ENCODE results near the gene UBXN1. TPM values are rescaled to one million over a fixed set of nuclear protein-coding genes. Genes with fewer than 3 reads are reported as not detected.
A peak's percentile ranks its signal among the peaks of the same experiment; 100 is the strongest.

Gene UBXN1
- total and polyA plus RNA-seq, 10 of the 15 experiments (the other 5 are each of a cell fraction or from before 2014, with no cell fraction given), result 7.0 to 173 (median 106) TPM

DNA sequence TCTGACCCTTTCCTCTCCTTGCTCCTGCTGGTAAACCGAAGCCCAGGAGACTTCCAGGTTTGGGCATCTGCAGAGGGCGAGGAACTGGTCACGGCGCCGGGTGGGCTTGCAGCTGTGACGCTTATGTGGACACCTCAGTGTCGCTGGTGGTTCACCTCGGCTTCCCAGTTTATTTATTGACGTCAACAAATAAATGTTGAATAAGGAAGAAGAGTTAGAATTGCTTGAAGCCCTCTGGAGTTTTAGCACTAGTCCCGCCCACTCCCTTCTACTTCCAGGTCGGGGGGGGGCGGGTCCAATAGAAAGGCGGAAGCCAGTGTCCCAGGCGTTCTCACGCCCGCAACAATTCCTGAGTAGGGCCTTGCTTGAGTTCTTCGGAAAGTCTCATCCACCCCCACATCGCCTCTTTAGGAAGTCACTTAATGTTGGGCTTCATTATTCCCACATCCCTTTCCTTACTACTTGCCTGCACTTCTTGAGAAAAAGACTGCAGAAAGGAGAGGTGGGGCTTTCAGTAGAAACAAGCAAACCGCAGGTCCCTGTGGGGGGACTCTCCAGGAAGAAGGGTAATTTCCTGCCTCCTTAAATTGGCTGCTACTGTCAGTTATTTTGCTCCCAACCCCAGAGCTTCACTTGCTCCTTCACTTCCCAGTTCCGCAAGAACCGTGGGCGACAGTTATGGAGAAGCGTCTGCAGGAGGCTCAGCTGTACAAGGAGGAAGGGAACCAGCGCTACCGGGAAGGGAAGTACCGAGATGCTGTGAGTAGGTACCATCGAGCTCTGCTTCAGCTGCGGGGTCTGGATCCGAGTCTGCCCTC, 49.5 kb upstream of the UBXN1 start, which contains the start of gene TTC9C:
TTC9C (plus strand) TSS at position 316 of the 818 bp plus-strand sequence; CDS start at position 679, 363 bp downstream.
- ChIA-PET CTCF (interaction anchor here (0.6 to 5.4 kb wide), 14 partner anchors 16 to 304 kb away, joined by 3 to 34 read pairs (median 5); partner anchors contain the start of genes TAF6L, TMEM179B and ZBTB3), POLR2A (interaction anchor here (1.0 to 6.8 kb wide), 27 partner anchors 8 to 1479 kb away, joined by 3 to 79 read pairs (median 8); partner anchors contain the start of genes BSCL2, C11orf98, CSKMT and EEF1G), SMC1A (ENCODE audit: uncharacterized antibody, unreplicated experiment) (interaction anchor here (0.9 to 4.8 kb wide), 14 partner anchors 14 to 388 kb away, joined by 3 to 27 read pairs (median 4); partner anchors contain the start of genes BSCL2, GANAB, GNG3 and INTS5), RAD21 (ENCODE audit: unreplicated experiment) (interaction anchor here (0.7 to 5.2 kb wide), 18 partner anchors 21 to 481 kb away, joined by 3 to 44 read pairs (median 5); partner anchors contain the start of genes C11orf98, CSKMT, LBHD1 and POLR2G)
- BruUV-seq (replicated peaks), result TSS peak; percentile 92
- Histone ChIP-seq H3K9ac (ENCODE audit: control insufficient read depth, insufficient read depth, low read length) (peak within 1 kb of the TSS; percentile 91), H4K20me1 (ENCODE audit: control insufficient read depth, insufficient read depth) (peaks cover 11% of the 10 kb centered on the region; the same call in 1 of the 2 replicates), H3K9me3 (replicated peaks; ENCODE audit: control insufficient read depth, insufficient read depth, low read length) (no peaks in the 10 kb centered on the region; the same call in 2 of the 3 replicates), H3K4me2 (ENCODE audit: control insufficient read depth, insufficient read depth) (peak within 1 kb of the TSS; percentile 75), H3K36me3 (ENCODE audit: control insufficient read depth in 2 of 2, insufficient read depth in 2 of 2, low read length in 1 of 2) (peaks cover 1 to 20% of the 10 kb centered on the region in 2 experiments; a peak in 3 of 4 replicates), H3K4me1 (ENCODE audit: control insufficient read depth, insufficient read depth, low read length) (no peaks in the 10 kb centered on the region; the same call in 1 of the 2 replicates), H2AFZ (ENCODE audit: control insufficient read depth, low read depth, low read length) (peak within 1 kb of the TSS; percentile 96), H3K27ac (ENCODE audit: control insufficient read depth, insufficient read depth) (peak within 1 kb of the TSS; percentile 94), H3K27me3 (replicated peaks in 1 of 2; ENCODE audit: control insufficient read depth in 2 of 2, insufficient read depth in 2 of 2, low read length in 1 of 2) (no peaks in the 10 kb centered on the region), H3K4me3 (peak within 1 kb of the TSS; percentile 100), H3K79me2 (ENCODE audit: control insufficient read depth, insufficient read depth, low read length) (peaks cover 74% of the 10 kb centered on the region)
- in situ Hi-C loops (cut with MboI), result no loop called here
- FAIRE-seq (peak; percentile 61), ATAC-seq (peak; percentile 56), DNase-seq (ENCODE audit: low read depth, low spot score) (peak; percentile 56)
- intact Hi-C loops (cut with micrococcal nuclease; ENCODE audit: unreplicated experiment), result loop anchor here (1.0 to 5.0 kb wide), 3 partner anchors 44 to 126 kb away; partner anchors contain the start of genes MTA2 and TAF6L
- WGBS (ENCODE audit: insufficient coverage, insufficient replicate concordance, low lambda C conversion rate, missing lambda C conversion rate), result 1% methylated on average over 29 of the region's 29 CpGs
- 0 out of 2 replicates have a peak, but pooled peaks have one; percentile 30 for TF ChIP-seq STAT1 (conservative IDR thresholded peaks at IDR 0.05)
- TF ChIP-seq GABPA (IDR thresholded peaks at IDR 0.05; ENCODE audit: low read depth), result peak; percentile 96
- TF ChIP-seq PML (IDR thresholded peaks at IDR 0.05; ENCODE audit: low read length), result peak; percentile 63
- TF ChIP-seq CREM (IDR thresholded peaks at IDR 0.05; ENCODE audit: low read depth), result 0 out of 2 replicates have a peak, but pooled peaks have one; percentile 32
- peak; percentile 47 for TF ChIP-seq KLF5 (IDR thresholded peaks at IDR 0.05; ENCODE audit: partially characterized antibody)
- no peak for TF ChIP-seq JUND (IDR thresholded peaks at IDR 0.05; ENCODE audit: low read depth, low read length)
- TF ChIP-seq, protein P1, sequence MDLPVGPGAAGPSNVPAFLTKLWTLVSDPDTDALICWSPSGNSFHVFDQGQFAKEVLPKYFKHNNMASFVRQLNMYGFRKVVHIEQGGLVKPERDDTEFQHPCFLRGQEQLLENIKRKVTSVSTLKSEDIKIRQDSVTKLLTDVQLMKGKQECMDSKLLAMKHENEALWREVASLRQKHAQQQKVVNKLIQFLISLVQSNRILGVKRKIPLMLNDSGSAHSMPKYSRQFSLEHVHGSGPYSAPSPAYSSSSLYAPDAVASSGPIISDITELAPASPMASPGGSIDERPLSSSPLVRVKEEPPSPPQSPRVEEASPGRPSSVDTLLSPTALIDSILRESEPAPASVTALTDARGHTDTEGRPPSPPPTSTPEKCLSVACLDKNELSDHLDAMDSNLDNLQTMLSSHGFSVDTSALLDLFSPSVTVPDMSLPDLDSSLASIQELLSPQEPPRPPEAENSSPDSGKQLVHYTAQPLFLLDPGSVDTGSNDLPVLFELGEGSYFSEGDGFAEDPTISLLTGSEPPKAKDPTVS (IDR thresholded peaks at IDR 0.05; ENCODE audit: low read depth, low read length), result no peak
- peak in 1 of 2 experiments; percentile 43; a peak in 1 of 3 replicates for TF ChIP-seq EGR1 (IDR thresholded peaks at IDR 0.05; ENCODE audit: borderline replicate concordance in 1 of 2, low read depth in 2 of 2, low read length in 2 of 2)
- peak; percentile 24 for TF ChIP-seq SPI1 (IDR thresholded peaks at IDR 0.05; ENCODE audit: borderline replicate concordance, insufficient read depth, low read depth, low read length)
- TF ChIP-seq HCFC1 (IDR thresholded peaks at IDR 0.05; ENCODE audit: low read length), result peak; percentile 63
- TF ChIP-seq, protein P2, sequence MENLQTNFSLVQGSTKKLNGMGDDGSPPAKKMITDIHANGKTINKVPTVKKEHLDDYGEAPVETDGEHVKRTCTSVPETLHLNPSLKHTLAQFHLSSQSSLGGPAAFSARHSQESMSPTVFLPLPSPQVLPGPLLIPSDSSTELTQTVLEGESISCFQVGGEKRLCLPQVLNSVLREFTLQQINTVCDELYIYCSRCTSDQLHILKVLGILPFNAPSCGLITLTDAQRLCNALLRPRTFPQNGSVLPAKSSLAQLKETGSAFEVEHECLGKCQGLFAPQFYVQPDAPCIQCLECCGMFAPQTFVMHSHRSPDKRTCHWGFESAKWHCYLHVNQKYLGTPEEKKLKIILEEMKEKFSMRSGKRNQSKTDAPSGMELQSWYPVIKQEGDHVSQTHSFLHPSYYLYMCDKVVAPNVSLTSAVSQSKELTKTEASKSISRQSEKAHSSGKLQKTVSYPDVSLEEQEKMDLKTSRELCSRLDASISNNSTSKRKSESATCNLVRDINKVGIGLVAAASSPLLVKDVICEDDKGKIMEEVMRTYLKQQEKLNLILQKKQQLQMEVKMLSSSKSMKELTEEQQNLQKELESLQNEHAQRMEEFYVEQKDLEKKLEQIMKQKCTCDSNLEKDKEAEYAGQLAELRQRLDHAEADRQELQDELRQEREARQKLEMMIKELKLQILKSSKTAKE (IDR thresholded peaks at IDR 0.05; ENCODE audit: low read depth, poor library complexity, severe bottlenecking), result peak; percentile 68
- no peak for TF ChIP-seq PAX5 (IDR thresholded peaks at IDR 0.05; ENCODE audit: borderline replicate concordance, low read depth, low read length)
- no peak for TF ChIP-seq SIX5 (IDR thresholded peaks at IDR 0.05; ENCODE audit: low read depth, low read length, severe bottlenecking)
- peak; percentile 4; the same call in 1 of the 2 replicates for TF ChIP-seq TCF12 (IDR thresholded peaks at IDR 0.05; ENCODE audit: low read depth, low read length)
- TF ChIP-seq POLR2AphosphoS5 (IDR thresholded peaks at IDR 0.05; ENCODE audit: low read length), result peak; percentile 90
- TF ChIP-seq POLR2AphosphoS2 (IDR thresholded peaks at IDR 0.05; ENCODE audit: low read depth, low read length), result peak; percentile 73
- peak; percentile 92 for TF ChIP-seq RUNX3 (IDR thresholded peaks at IDR 0.05; ENCODE audit: low read length)
- TF ChIP-seq, protein P3, sequence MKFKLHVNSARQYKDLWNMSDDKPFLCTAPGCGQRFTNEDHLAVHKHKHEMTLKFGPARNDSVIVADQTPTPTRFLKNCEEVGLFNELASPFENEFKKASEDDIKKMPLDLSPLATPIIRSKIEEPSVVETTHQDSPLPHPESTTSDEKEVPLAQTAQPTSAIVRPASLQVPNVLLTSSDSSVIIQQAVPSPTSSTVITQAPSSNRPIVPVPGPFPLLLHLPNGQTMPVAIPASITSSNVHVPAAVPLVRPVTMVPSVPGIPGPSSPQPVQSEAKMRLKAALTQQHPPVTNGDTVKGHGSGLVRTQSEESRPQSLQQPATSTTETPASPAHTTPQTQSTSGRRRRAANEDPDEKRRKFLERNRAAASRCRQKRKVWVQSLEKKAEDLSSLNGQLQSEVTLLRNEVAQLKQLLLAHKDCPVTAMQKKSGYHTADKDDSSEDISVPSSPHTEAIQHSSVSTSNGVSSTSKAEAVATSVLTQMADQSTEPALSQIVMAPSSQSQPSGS (IDR thresholded peaks at IDR 0.05; ENCODE audit: low read length), result no peak
